GM12873 (cell line): ENCODE measurements around the gene ARIH1.

Experiments
- CTCF ChIP-seq: IDR thresholded peaks from 2 replicates; pipeline ENCODE4 v1.5.1; 2012; ENCODE audit warnings: low read depth, mild to moderate bottlenecking, moderate library complexity, low read length, control low read depth; ENCODE audit not compliant: insufficient read depth; ENCODE audit errors: missing control alignments

Gene ARIH1

GRCh38 chr15:72585476-72586058 lies 111.4 kb downstream of the ARIH1 start:
- TF ChIP-seq CTCF: no peak

GRCh38 chr15:72588096-72588495 lies 114.0 kb downstream of the ARIH1 start:
- no peak for TF ChIP-seq CTCF

- no peak for TF ChIP-seq CTCF
Measured at GRCh38 chr15:72590427-72590826, 116.3 kb downstream of the ARIH1 start.

GRCh38 chr15:72591361-72591760 lies 117.2 kb downstream of the ARIH1 start:
- TF ChIP-seq CTCF: no peak

GRCh38 chr15:72592097-72592496 lies 118.0 kb downstream of the ARIH1 start:
- TF ChIP-seq CTCF: no peak

GRCh38 chr15:72592676-72593075 lies 118.5 kb downstream of the ARIH1 start:
- TF ChIP-seq CTCF: no peak

- no peak for TF ChIP-seq CTCF
Measured at GRCh38 chr15:72593838-72594237, 119.7 kb downstream of the ARIH1 start.
